IMR-90 (cell line): ENCODE measurements around the gene NACC2.

Source experiments
- MAZ ChIP-seq: IDR thresholded peaks from 2 replicates; pipeline ENCODE4 v1.6.1; 2012; ENCODE audit warnings: low read depth, mild to moderate bottlenecking, low read length, improper control_type of control experiment, moderate library complexity, borderline replicate concordance
- TF ChIP-seq, protein P1 (sequence below): conservative IDR thresholded peaks from 2 replicates; pipeline ENCODE4 v1.5.1; 2012; ENCODE audit warnings: mild to moderate bottlenecking, low read depth, low read length, improper control_type of control experiment

DNA sequence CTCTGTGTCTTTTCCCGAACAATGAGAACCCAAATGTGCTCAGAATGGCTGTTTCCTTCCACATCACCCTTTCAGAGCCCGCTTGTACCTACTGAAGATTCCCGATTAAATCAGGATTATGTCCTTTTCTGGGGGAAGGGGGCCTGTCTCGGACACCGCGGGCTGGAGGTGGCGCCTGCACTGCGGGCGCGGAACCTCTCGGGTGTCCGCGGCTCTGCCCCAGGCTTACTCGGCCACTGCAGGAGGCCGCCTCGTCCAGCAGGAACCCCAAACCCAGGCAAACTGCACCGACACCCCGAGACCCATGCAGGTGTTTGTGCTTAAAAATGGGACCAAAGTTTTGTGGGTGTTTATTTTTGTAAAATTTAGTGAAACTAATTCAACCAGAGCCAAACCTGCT, 32.2 kb upstream of the NACC2 start:
- TF ChIP-seq, protein P1, sequence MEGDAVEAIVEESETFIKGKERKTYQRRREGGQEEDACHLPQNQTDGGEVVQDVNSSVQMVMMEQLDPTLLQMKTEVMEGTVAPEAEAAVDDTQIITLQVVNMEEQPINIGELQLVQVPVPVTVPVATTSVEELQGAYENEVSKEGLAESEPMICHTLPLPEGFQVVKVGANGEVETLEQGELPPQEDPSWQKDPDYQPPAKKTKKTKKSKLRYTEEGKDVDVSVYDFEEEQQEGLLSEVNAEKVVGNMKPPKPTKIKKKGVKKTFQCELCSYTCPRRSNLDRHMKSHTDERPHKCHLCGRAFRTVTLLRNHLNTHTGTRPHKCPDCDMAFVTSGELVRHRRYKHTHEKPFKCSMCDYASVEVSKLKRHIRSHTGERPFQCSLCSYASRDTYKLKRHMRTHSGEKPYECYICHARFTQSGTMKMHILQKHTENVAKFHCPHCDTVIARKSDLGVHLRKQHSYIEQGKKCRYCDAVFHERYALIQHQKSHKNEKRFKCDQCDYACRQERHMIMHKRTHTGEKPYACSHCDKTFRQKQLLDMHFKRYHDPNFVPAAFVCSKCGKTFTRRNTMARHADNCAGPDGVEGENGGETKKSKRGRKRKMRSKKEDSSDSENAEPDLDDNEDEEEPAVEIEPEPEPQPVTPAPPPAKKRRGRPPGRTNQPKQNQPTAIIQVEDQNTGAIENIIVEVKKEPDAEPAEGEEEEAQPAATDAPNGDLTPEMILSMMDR: no peak
- no peak for TF ChIP-seq MAZ
